WERI-Rb-1 (cell line): Measurements from ENCODE around the gene SERPINA4.

Experiments used
- DNase-seq: peaks from one replicate; pipeline ENCODE4 v3.0.0-alpha.2; 2020
- H3K27ac ChIP-seq: fragments of 250-450 bp; sonication (Bioruptor Pico); 2 replicates; pipeline ENCODE4 v1.5.1; 2020; ENCODE audit warnings: mild to moderate bottlenecking, moderate library complexity
- H3K27me3 ChIP-seq: fragments of 250-450 bp; sonication (Bioruptor Pico); 2 replicates; pipeline ENCODE4 v1.5.1; 2021; ENCODE audit warnings: mild to moderate bottlenecking, low read depth, moderate library complexity; ENCODE audit not compliant: insufficient read depth, severe bottlenecking
- H3K36me3 ChIP-seq: fragments of 250-450 bp; sonication (Bioruptor Pico); 2 replicates; pipeline ENCODE4 v1.5.1; 2020; ENCODE audit warnings: mild to moderate bottlenecking, moderate library complexity
- H3K4me3 ChIP-seq: 2 replicates; pipeline ENCODE4 v1.5.1; 2011; ENCODE audit warnings: low read depth, mild to moderate bottlenecking, control low read depth, low read length
- H3K9me3 ChIP-seq: fragments of 250-450 bp; sonication (Bioruptor Pico); 2 replicates; pipeline ENCODE4 v1.5.1; 2021; ENCODE audit warnings: mild to moderate bottlenecking, moderate library complexity; ENCODE audit not compliant: severe bottlenecking
- TF ChIP-seq, protein P1 (sequence below): IDR thresholded peaks from 2 replicates; pipeline ENCODE4 v1.5.1; 2011; ENCODE audit warnings: low read depth, mild to moderate bottlenecking, control low read depth, inconsistent platforms, low read length

SERPINA4 gene

DNA sequence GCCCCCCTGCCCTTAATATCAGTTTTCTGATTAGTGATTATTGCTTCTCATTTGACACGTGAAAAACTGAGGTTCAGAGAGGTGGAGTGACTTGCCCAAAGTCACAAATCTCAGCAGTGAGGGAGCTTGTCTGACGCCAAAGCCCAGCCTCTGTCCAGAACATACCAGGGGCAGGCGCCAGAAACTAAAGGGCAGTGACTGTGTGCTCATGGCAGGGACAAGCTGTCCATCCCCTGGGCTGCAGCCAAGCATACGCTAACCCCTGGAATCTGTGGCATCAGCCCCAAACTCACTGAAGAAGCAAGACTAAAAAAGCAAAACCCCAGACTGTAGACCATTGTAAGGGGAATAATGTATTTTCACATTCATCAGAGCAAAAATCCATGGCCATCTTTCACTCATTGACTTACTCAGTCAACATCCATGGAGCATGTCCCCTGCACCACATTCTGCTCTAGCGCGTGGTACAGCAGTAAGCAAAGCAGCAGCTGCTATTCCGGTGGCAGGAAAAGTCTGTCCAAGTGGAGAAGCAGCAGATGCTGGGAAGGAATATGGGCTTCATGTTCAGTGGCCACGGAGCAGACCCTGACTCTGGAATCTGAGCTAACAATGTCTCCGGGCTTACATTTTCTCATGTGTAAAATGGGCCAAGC is 1.5 kb upstream of the SERPINA4 start:
- Histone ChIP-seq H3K27me3 (peaks cover 77% of the 10 kb centered on the region), H3K36me3 (no peaks in the 10 kb centered on the region), H3K27ac (no peak overlapping the region), H3K4me3 (no peak overlapping the region), H3K9me3 (no peaks in the 10 kb centered on the region)
- TF ChIP-seq, protein P1, sequence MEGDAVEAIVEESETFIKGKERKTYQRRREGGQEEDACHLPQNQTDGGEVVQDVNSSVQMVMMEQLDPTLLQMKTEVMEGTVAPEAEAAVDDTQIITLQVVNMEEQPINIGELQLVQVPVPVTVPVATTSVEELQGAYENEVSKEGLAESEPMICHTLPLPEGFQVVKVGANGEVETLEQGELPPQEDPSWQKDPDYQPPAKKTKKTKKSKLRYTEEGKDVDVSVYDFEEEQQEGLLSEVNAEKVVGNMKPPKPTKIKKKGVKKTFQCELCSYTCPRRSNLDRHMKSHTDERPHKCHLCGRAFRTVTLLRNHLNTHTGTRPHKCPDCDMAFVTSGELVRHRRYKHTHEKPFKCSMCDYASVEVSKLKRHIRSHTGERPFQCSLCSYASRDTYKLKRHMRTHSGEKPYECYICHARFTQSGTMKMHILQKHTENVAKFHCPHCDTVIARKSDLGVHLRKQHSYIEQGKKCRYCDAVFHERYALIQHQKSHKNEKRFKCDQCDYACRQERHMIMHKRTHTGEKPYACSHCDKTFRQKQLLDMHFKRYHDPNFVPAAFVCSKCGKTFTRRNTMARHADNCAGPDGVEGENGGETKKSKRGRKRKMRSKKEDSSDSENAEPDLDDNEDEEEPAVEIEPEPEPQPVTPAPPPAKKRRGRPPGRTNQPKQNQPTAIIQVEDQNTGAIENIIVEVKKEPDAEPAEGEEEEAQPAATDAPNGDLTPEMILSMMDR: no peak
- no peak for DNase-seq

DNA sequence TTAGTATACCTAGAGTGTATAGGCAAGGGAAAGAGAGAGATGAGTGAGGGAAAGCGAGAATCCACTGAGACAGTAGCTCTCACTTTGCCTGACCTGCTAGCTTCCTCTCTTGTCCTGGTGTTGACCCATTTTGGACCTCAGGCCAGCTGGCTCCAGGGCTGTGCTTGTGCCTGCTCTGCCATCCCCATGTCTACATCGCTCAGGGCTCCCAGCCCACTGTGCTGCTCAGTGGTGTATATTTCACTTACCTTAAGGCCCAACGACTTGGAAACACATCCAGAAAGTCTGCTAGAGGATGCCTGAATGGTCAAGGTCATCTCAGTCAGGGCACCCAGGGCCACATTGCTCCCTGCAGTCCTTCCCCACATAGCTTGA is 964 bp upstream of the SERPINA4 start:
- no peak overlapping the region for H3K4me3 ChIP-seq
- H3K36me3 ChIP-seq: no peaks in the 10 kb centered on the region
- no peak for DNase-seq
- no peaks in the 10 kb centered on the region for H3K9me3 ChIP-seq
- no peak overlapping the region for H3K27ac ChIP-seq
- TF ChIP-seq, protein P1: no peak
- peaks cover 76% of the 10 kb centered on the region for H3K27me3 ChIP-seq

DNA sequence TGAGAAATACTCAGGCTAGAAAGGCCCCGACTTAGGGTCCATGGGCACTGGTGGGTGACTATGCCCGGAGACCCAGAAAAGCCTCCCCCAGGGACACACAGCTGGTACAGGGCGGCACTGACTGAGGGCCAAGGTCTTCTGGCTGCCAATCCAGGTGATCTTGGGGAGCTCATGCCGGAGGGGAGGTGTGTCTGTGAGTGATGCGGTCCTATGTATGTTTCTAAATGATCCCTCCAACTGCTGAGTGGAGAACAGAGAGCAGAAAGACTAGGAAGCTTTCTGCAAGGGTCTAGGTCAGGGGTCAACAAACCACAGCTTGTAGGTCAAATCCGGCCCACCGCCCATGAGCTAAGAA is 391 bp downstream of the SERPINA4 start:
- H3K36me3 ChIP-seq: no peaks in the 10 kb centered on the region
- no peak for DNase-seq
- TF ChIP-seq, protein P1: no peak

DNA sequence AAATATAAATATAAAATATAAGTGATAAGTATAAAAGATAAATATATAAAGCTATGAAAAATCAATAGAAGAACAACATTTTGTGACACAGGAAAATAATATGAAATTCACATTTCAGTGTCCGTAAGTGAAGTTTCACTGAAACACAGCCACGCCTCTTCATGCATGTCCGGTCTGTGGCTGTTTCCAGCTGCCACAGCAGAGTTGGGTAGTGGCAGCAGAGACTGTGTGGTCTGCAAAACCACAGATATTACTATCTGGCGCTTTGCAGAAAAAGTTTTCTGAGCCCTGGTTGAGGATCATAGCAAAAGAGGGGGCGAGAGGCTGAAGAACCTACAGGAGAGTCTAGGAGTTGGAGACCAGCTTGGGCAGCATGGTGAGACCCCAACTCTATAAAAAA is 780 bp downstream of the SERPINA4 start:
- TF ChIP-seq, protein P1: no peak
- Histone ChIP-seq H3K27me3 (peaks cover 80% of the 10 kb centered on the region), H3K27ac (no peak overlapping the region), H3K36me3 (no peaks in the 10 kb centered on the region), H3K4me3 (no peak overlapping the region), H3K9me3 (no peaks in the 10 kb centered on the region)
- no peak for DNase-seq

More for the DNA sequence above, 391 bp downstream of the SERPINA4 start:
- no peak overlapping the region for H3K4me3 ChIP-seq
- H3K9me3 ChIP-seq: no peaks in the 10 kb centered on the region
- H3K27me3 ChIP-seq: peaks cover 78% of the 10 kb centered on the region
- H3K27ac ChIP-seq: no peak overlapping the region

DNA sequence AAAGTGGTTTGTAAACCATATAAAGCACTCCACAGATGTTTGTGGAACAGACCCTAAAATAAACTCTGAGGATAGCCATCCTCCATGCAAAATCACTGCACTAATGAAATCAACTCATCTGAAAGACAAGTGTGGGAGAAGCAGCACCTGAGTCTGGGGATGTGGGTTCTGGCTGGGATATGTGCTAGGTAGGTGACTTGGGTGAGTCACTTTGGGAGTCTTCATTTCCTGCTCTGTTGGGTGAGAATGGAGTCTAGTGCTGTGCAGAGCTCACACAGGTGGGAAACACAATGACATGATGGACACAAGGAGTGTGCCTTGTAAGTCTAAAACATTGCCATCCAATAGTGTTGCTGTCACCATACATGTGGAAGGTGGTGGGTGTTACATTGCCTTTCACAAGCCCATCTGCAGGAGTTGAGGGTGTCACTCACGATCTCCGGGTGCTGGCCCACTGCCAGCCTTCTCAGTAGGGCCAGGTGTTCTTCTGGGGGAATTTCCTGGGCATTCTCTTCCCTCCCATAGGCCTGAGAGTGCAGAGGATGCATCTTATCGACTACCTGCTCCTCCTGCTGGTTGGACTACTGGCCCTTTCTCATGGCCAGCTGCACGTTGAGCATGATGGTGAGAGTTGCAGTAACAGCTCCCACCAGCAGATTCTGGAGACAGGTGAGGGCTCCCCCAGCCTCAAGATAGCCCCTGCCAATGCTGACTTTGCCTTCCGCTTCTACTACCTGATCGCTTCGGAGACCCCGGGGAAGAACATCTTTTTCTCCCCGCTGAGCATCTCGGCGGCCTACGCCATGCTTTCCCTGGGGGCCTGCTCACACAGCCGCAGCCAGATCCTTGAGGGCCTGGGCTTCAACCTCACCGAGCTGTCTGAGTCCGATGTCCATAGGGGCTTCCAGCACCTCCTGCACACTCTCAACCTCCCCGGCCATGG is 2.0 kb downstream of the SERPINA4 start:
- H3K27ac ChIP-seq: no peak overlapping the region
- TF ChIP-seq, protein P1: no peak

More for the DNA sequence above, 2.0 kb downstream of the SERPINA4 start:
- Histone ChIP-seq H3K27me3 (peaks cover 83% of the 10 kb centered on the region), H3K36me3 (no peaks in the 10 kb centered on the region), H3K4me3 (no peak overlapping the region), H3K9me3 (no peaks in the 10 kb centered on the region)
- DNase-seq: no peak
